ENCODE data around the gene PTPN14.

The PTPN14 gene

GRCh38 chr1:214447557-214447871, 103.9 kb downstream of the PTPN14 start:
- H3K9ac ChIP-seq (ENCODE audit: low read length) = no peak overlapping the region
- peaks cover 2 to 9% of the 10 kb centered on the region in 2 experiments for H3K36me3 ChIP-seq (ENCODE audit: control insufficient read depth in 1 of 2, insufficient read depth in 2 of 2, low read length in 2 of 2)
- H3K4me2 ChIP-seq (ENCODE audit: low read length) = peak overlapping the region; percentile 64
- no peak overlapping the region for H2AK5ac ChIP-seq (ENCODE audit: low read length)
- H4K8ac ChIP-seq (ENCODE audit: low read depth, low read length) = no peak overlapping the region
- H3K79me2 ChIP-seq (ENCODE audit: control insufficient read depth, insufficient read depth, low read length, poor library complexity) = peaks cover 8% of the 10 kb centered on the region
- H2BK12ac ChIP-seq (ENCODE audit: low read length) = no peak overlapping the region
- peak overlapping the region; percentile 87 for H2BK5ac ChIP-seq (ENCODE audit: low read depth, low read length, poor library complexity)
- peaks cover 7 to 10% of the 10 kb centered on the region in 2 experiments for H3K4me1 ChIP-seq (ENCODE audit: control insufficient read depth in 1 of 2, insufficient read depth in 2 of 2, low read length in 2 of 2)
- H3K18ac ChIP-seq (ENCODE audit: low read length) = no peak overlapping the region
- no peaks in the 10 kb centered on the region for H3K9me3 ChIP-seq (ENCODE audit: insufficient read depth, low read depth, low read length)
- H3K4ac ChIP-seq (ENCODE audit: low read depth, low read length) = no peak overlapping the region
- no peak overlapping the region for H3K4me3 ChIP-seq (ENCODE audit: low read depth, low read length)
- no peaks in the 10 kb centered on the region for H3K27me3 ChIP-seq (ENCODE audit: insufficient read depth, low read length)
- no peak overlapping the region for H3K14ac ChIP-seq (ENCODE audit: low read length)
- no peak overlapping the region for H4K12ac ChIP-seq (ENCODE audit: low read depth, low read length)
- peak overlapping the region; percentile 99 for H3K27ac ChIP-seq (ENCODE audit: low read depth, low read length)
- H3K79me1 ChIP-seq (ENCODE audit: low read length) = peaks cover 26% of the 10 kb centered on the region
- no peak overlapping the region for H3K23ac ChIP-seq (ENCODE audit: low read length)
- no CpG with 5 or more reads among the region's 2 CpGs for WGBS (ENCODE audit: extremely low coverage, insufficient coverage, insufficient read length)
- H2AFZ ChIP-seq (ENCODE audit: insufficient read depth, low read length, poor library complexity) = no peak overlapping the region
- peak in 1 of 2 donors; percentile 39 for DNase-seq
- H4K91ac ChIP-seq (ENCODE audit: low read depth, low read length) = no peak overlapping the region
- no peak overlapping the region for H2BK120ac ChIP-seq (ENCODE audit: insufficient read depth, low read length, poor library complexity)

- Histone ChIP-seq H4K91ac (ENCODE audit: low read depth, low read length) (no peak overlapping the region), H3K79me2 (ENCODE audit: control insufficient read depth, insufficient read depth, low read length, poor library complexity) (peaks cover 8% of the 10 kb centered on the region), H3K14ac (ENCODE audit: low read length) (no peak overlapping the region), H3K36me3 (ENCODE audit: control insufficient read depth in 1 of 2, insufficient read depth in 2 of 2, low read length in 2 of 2) (peaks cover 2 to 9% of the 10 kb centered on the region in 2 experiments), H3K23ac (ENCODE audit: low read length) (no peak overlapping the region), H4K12ac (ENCODE audit: low read depth, low read length) (no peak overlapping the region), H2BK5ac (ENCODE audit: low read depth, low read length, poor library complexity) (peak overlapping the region; percentile 87), H2BK120ac (ENCODE audit: insufficient read depth, low read length, poor library complexity) (no peak overlapping the region), H3K4me2 (ENCODE audit: low read length) (peak overlapping the region; percentile 64), H3K18ac (ENCODE audit: low read length) (no peak overlapping the region), H4K8ac (ENCODE audit: low read depth, low read length) (no peak overlapping the region), H3K9ac (ENCODE audit: low read length) (no peak overlapping the region), H3K4me3 (ENCODE audit: low read depth, low read length) (no peak overlapping the region), H2BK12ac (ENCODE audit: low read length) (no peak overlapping the region), H3K4me1 (ENCODE audit: control insufficient read depth in 1 of 2, insufficient read depth in 2 of 2, low read length in 2 of 2) (peaks cover 7 to 10% of the 10 kb centered on the region in 2 experiments), H3K4ac (ENCODE audit: low read depth, low read length) (no peak overlapping the region), H3K27ac (ENCODE audit: low read depth, low read length) (peak overlapping the region; percentile 99), H2AK5ac (ENCODE audit: low read length) (no peak overlapping the region), H3K79me1 (ENCODE audit: low read length) (peaks cover 26% of the 10 kb centered on the region), H3K27me3 (ENCODE audit: insufficient read depth, low read length) (no peaks in the 10 kb centered on the region), H3K9me3 (ENCODE audit: insufficient read depth, low read depth, low read length) (no peaks in the 10 kb centered on the region), H2AFZ (ENCODE audit: insufficient read depth, low read length, poor library complexity) (no peak overlapping the region)
- WGBS (ENCODE audit: extremely low coverage, insufficient coverage, insufficient read length) = no CpG with 5 or more reads among the region's 8 CpGs
- peak; percentile 92 to 95 for DNase-seq
Observed at GRCh38 chr1:214446772-214447556, 104.4 kb downstream of the PTPN14 start.

- Histone ChIP-seq H3K36me3 (ENCODE audit: control insufficient read depth in 1 of 2, insufficient read depth in 2 of 2, low read length in 2 of 2) (peaks cover 2 to 4% of the 10 kb centered on the region in 2 experiments), H3K4me3 (ENCODE audit: low read depth, low read length) (no peak overlapping the region), H2AK5ac (ENCODE audit: low read length) (no peak overlapping the region), H2BK5ac (ENCODE audit: low read depth, low read length, poor library complexity) (peak overlapping the region; percentile 90), H4K12ac (ENCODE audit: low read depth, low read length) (no peak overlapping the region), H3K4ac (ENCODE audit: low read depth, low read length) (no peak overlapping the region), H4K8ac (ENCODE audit: low read depth, low read length) (no peak overlapping the region), H3K27ac (ENCODE audit: low read depth, low read length) (peak overlapping the region; percentile 96), H3K9ac (ENCODE audit: low read length) (no peak overlapping the region), H2BK120ac (ENCODE audit: insufficient read depth, low read length, poor library complexity) (peak overlapping the region; percentile 83), H3K18ac (ENCODE audit: low read length) (no peak overlapping the region), H3K27me3 (ENCODE audit: insufficient read depth, low read length) (no peaks in the 10 kb centered on the region), H3K79me2 (ENCODE audit: control insufficient read depth, insufficient read depth, low read length, poor library complexity) (peaks cover 8% of the 10 kb centered on the region), H3K79me1 (ENCODE audit: low read length) (peaks cover 26% of the 10 kb centered on the region), H3K4me2 (ENCODE audit: low read length) (no peak overlapping the region), H2BK12ac (ENCODE audit: low read length) (no peak overlapping the region), H3K14ac (ENCODE audit: low read length) (no peak overlapping the region), H3K9me3 (ENCODE audit: insufficient read depth, low read depth, low read length) (no peaks in the 10 kb centered on the region), H4K91ac (ENCODE audit: low read depth, low read length) (no peak overlapping the region), H2AFZ (ENCODE audit: insufficient read depth, low read length, poor library complexity) (no peak overlapping the region), H3K23ac (ENCODE audit: low read length) (no peak overlapping the region), H3K4me1 (ENCODE audit: control insufficient read depth in 1 of 2, insufficient read depth in 2 of 2, low read length in 2 of 2) (peaks cover 7 to 12% of the 10 kb centered on the region in 2 experiments)
- DNase-seq = peak in 1 of 2 donors; percentile 56
- no CpG with 5 or more reads among the region's 2 CpGs for WGBS (ENCODE audit: extremely low coverage, insufficient coverage, insufficient read length)
Observed at GRCh38 chr1:214445831-214446614, 105.4 kb downstream of the PTPN14 start.

- H2AFZ ChIP-seq (ENCODE audit: insufficient read depth, low read length, poor library complexity) = no peak overlapping the region
- no peak overlapping the region for H3K23ac ChIP-seq (ENCODE audit: low read length)
- H3K79me1 ChIP-seq (ENCODE audit: low read length) = peaks cover 28% of the 10 kb centered on the region
- no peaks in the 10 kb centered on the region for H3K9me3 ChIP-seq (ENCODE audit: insufficient read depth, low read depth, low read length)
- H4K91ac ChIP-seq (ENCODE audit: low read depth, low read length) = peak overlapping the region; percentile 83
- H3K27ac ChIP-seq (ENCODE audit: low read depth, low read length) = peak overlapping the region; percentile 96
- H3K4me1 ChIP-seq (ENCODE audit: control insufficient read depth in 1 of 2, insufficient read depth in 2 of 2, low read length in 2 of 2) = peaks cover 9 to 17% of the 10 kb centered on the region in 2 experiments
- WGBS (ENCODE audit: extremely low coverage, insufficient coverage, insufficient read length) = no CpG with 5 or more reads among the region's 3 CpGs
- H3K4me2 ChIP-seq (ENCODE audit: low read length) = no peak overlapping the region
- peak overlapping the region; percentile 97 for H3K18ac ChIP-seq (ENCODE audit: low read length)
- no peak overlapping the region for H3K9ac ChIP-seq (ENCODE audit: low read length)
- H3K27me3 ChIP-seq (ENCODE audit: insufficient read depth, low read length) = no peaks in the 10 kb centered on the region
- peak overlapping the region; percentile 93 for H2BK120ac ChIP-seq (ENCODE audit: insufficient read depth, low read length, poor library complexity)
- H2BK5ac ChIP-seq (ENCODE audit: low read depth, low read length, poor library complexity) = peak overlapping the region; percentile 75
- H4K12ac ChIP-seq (ENCODE audit: low read depth, low read length) = peak overlapping the region; percentile 65
- peaks cover 8% of the 10 kb centered on the region for H3K79me2 ChIP-seq (ENCODE audit: control insufficient read depth, insufficient read depth, low read length, poor library complexity)
- peaks cover 2 to 4% of the 10 kb centered on the region in 2 experiments for H3K36me3 ChIP-seq (ENCODE audit: control insufficient read depth in 1 of 2, insufficient read depth in 2 of 2, low read length in 2 of 2)
- peak overlapping the region; percentile 53 for H4K8ac ChIP-seq (ENCODE audit: low read depth, low read length)
- H3K4me3 ChIP-seq (ENCODE audit: low read depth, low read length) = no peak overlapping the region
- peak overlapping the region; percentile 95 for H2BK12ac ChIP-seq (ENCODE audit: low read length)
- H2AK5ac ChIP-seq (ENCODE audit: low read length) = peak overlapping the region; percentile 99
- peak overlapping the region; percentile 85 for H3K14ac ChIP-seq (ENCODE audit: low read length)
- no peak for DNase-seq
- H3K4ac ChIP-seq (ENCODE audit: low read depth, low read length) = peak overlapping the region; percentile 86
Observed at GRCh38 chr1:214445199-214445598, 106.2 kb downstream of the PTPN14 start.
